GM12878 (cell line): ENCODE data around the gene SLCO4A1. TPM values are rescaled to one million over a fixed set of nuclear protein-coding genes. Genes with fewer than 3 reads are reported as not detected.

Experiments used
- ASH2L ChIP-seq: fragments of 300-600, 200-600 bp; sonication (generic); IDR thresholded peaks from 2 replicates; pipeline ENCODE4 v1.6.1; 2017; ENCODE audit warnings: low read depth, mild to moderate bottlenecking, borderline replicate concordance
- ATF7 ChIP-seq: fragments of 450-650 bp; IDR thresholded peaks from 2 replicates; pipeline ENCODE4 v1.6.1; 2016; ENCODE audit warnings: low read depth, mild to moderate bottlenecking
- CHD4 ChIP-seq: fragments of 200-600 bp; sonication (generic); IDR thresholded peaks from 2 replicates; pipeline ENCODE4 v1.6.1; 2016; ENCODE audit warnings: mild to moderate bottlenecking
- CREM ChIP-seq: IDR thresholded peaks from 2 replicates; pipeline ENCODE4 v1.6.1; 2014; ENCODE audit warnings: antibody characterized with exemption, low read depth
- CTCF ChIP-seq, 3 experiments: IDR thresholded peaks in 2 of 3; conservative IDR thresholded peaks in 1 of 3; 2 replicates each; pipeline ENCODE4 v1.5.1; 2011; ENCODE audit warnings: low read depth in 3 of 3, low read length in 3 of 3, mild to moderate bottlenecking in 3 of 3, control low read depth in 2 of 3, moderate library complexity in 2 of 3, inconsistent platforms in 1 of 3, mixed read lengths in 1 of 3; ENCODE audit not compliant: control insufficient read depth in 2 of 3, insufficient read depth in 1 of 3; ENCODE audit errors: extremely low read depth in 1 of 3
- EP300 ChIP-seq, 2 experiments: fragments of 150-350 bp in 1 of 2; IDR thresholded peaks; 2 replicates each; pipeline ENCODE4 v1.6.1; 2011 to 2012; ENCODE audit warnings: low read depth in 2 of 2, low read length in 2 of 2, borderline replicate concordance in 1 of 2, improper control_type of control experiment in 1 of 2, inconsistent platforms in 1 of 2; ENCODE audit not compliant: control insufficient read depth in 1 of 2
- HDAC2 ChIP-seq: fragments of 200-600 bp; sonication (generic); IDR thresholded peaks from 2 replicates; pipeline ENCODE4 v1.6.1; 2017
- IRF3 ChIP-seq: fragments of 450-650 bp; IDR thresholded peaks from 2 replicates; pipeline ENCODE4 v1.6.1; 2014; ENCODE audit warnings: mild to moderate bottlenecking
- NR2F1 ChIP-seq: fragments of 450-650 bp; conservative IDR thresholded peaks from 2 replicates; pipeline ENCODE4 v1.6.1; 2017; ENCODE audit warnings: mild to moderate bottlenecking
- PRDM15 ChIP-seq: fragments of 450-650 bp; formaldehyde crosslinking; IDR thresholded peaks from 2 replicates; pipeline ENCODE4 v1.4.0; 2020; ENCODE audit warnings: mild to moderate bottlenecking, moderate library complexity
- RAD51 ChIP-seq: fragments of 450-650 bp; IDR thresholded peaks from 2 replicates; pipeline ENCODE4 v1.6.1; 2016; ENCODE audit warnings: moderate library complexity, mild to moderate bottlenecking, inconsistent platforms
- RUNX3 ChIP-seq: IDR thresholded peaks from 2 replicates; pipeline ENCODE4 v1.6.1; 2012; ENCODE audit warnings: low read length, inconsistent platforms
- TBL1XR1 ChIP-seq: IDR thresholded peaks from 2 replicates; pipeline ENCODE4 v1.6.1; 2012; ENCODE audit warnings: low read depth, low read length, improper control_type of control experiment
- ZBED1 ChIP-seq: IDR thresholded peaks from 2 replicates; pipeline ENCODE4 v1.6.1; 2016; ENCODE audit warnings: borderline replicate concordance
- polyA plus RNA-seq, 11 experiments: library from polyadenylated mRNA; depleted of rRNA in 4 of 11; unstranded in 6 of 11; stranded (reverse) in 5 of 11; fragments of >200 nt; fragmentation: Nextera tagmentation in 4 of 11; fragmentation: Illumina TruSeq in 1 of 11; extraction: Ambion mirVana in 4 of 11; extraction: Trizol in 1 of 11; gene quantifications; 1 replicate in 1 of 11; 2 replicates in 10 of 11; pipeline versions ENCODE4 v1.2.1 to v1.2.3, GENCODE V29; 2011 to 2016; ENCODE audit warnings: inconsistent platforms in 2 of 11, missing spikeins in 2 of 11, low read depth in 1 of 11
- total RNA-seq, 4 experiments: library from RNA; depleted of rRNA in 3 of 4; stranded (reverse); fragments of >200 nt in 3 of 4; fragmentation: Illumina TruSeq in 1 of 4; extraction: Trizol in 1 of 4; gene quantifications; 2 replicates each; pipeline versions ENCODE4 v1.2.1 to v1.2.3, GENCODE V29; 2013 to 2021
- TF ChIP-seq, protein P1 (sequence below): IDR thresholded peaks from 2 replicates; pipeline ENCODE4 v1.6.1; 2012; ENCODE audit warnings: low read depth, low read length, improper control_type of control experiment
- TF ChIP-seq, protein P2 (sequence below): IDR thresholded peaks from 2 replicates; pipeline ENCODE4 v1.6.1; 2011; ENCODE audit warnings: mild to moderate bottlenecking, low read depth, low read length, moderate library complexity; ENCODE audit not compliant: insufficient replicate concordance
- TF ChIP-seq, protein P3 (sequence below): IDR thresholded peaks from 2 replicates; pipeline ENCODE4 v1.6.1; 2012; ENCODE audit warnings: mild to moderate bottlenecking, low read depth, low read length

The SLCO4A1 gene
- total and polyA plus RNA-seq, 10 of the 15 experiments (the other 5 are each of a cell fraction or from before 2014, with no cell fraction given), result 2.1 to 30.7 (median 12.0) TPM

GRCh38 chr20:62652041-62652893, 10.0 kb downstream of the SLCO4A1 start (continued):
- TF ChIP-seq, protein P1, sequence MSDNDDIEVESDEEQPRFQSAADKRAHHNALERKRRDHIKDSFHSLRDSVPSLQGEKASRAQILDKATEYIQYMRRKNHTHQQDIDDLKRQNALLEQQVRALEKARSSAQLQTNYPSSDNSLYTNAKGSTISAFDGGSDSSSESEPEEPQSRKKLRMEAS, result peak; percentile 93
- TF ChIP-seq RAD51 (peak; percentile 83), ATF7 (peak; percentile 96), PRDM15 (CRISPR knock-in tag) (no peak), ZBED1 (peak; percentile 54; the same call in 1 of the 2 replicates), NR2F1 (peak; percentile 100), ASH2L (no peak), CREM (peak; percentile 93), RUNX3 (peak; percentile 88), HDAC2 (no peak), IRF3 (no peak), CTCF (IDR thresholded peaks at IDR 0.05 in 2 of 3, conservative IDR thresholded peaks at IDR 0.05 in 1 of 3; ENCODE audit: control insufficient read depth in 2 of 3, extremely low read depth in 1 of 3, insufficient read depth in 1 of 3, low read depth in 3 of 3, low read length in 3 of 3) (no peak), TBL1XR1 (peak; percentile 87), EP300 (IDR thresholded peaks at IDR 0.05; ENCODE audit: borderline replicate concordance in 1 of 2, control insufficient read depth in 1 of 2, low read depth in 2 of 2, low read length in 2 of 2) (peak; percentile 81 to 88; a peak in 3 of 4 replicates), CHD4 (no peak)
- TF ChIP-seq, protein P2, sequence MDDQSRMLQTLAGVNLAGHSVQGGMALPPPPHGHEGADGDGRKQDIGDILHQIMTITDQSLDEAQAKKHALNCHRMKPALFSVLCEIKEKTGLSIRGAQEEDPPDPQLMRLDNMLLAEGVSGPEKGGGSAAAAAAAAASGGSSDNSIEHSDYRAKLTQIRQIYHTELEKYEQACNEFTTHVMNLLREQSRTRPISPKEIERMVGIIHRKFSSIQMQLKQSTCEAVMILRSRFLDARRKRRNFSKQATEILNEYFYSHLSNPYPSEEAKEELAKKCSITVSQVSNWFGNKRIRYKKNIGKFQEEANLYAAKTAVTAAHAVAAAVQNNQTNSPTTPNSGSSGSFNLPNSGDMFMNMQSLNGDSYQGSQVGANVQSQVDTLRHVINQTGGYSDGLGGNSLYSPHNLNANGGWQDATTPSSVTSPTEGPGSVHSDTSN, result peak; percentile 17
- TF ChIP-seq, protein P3, sequence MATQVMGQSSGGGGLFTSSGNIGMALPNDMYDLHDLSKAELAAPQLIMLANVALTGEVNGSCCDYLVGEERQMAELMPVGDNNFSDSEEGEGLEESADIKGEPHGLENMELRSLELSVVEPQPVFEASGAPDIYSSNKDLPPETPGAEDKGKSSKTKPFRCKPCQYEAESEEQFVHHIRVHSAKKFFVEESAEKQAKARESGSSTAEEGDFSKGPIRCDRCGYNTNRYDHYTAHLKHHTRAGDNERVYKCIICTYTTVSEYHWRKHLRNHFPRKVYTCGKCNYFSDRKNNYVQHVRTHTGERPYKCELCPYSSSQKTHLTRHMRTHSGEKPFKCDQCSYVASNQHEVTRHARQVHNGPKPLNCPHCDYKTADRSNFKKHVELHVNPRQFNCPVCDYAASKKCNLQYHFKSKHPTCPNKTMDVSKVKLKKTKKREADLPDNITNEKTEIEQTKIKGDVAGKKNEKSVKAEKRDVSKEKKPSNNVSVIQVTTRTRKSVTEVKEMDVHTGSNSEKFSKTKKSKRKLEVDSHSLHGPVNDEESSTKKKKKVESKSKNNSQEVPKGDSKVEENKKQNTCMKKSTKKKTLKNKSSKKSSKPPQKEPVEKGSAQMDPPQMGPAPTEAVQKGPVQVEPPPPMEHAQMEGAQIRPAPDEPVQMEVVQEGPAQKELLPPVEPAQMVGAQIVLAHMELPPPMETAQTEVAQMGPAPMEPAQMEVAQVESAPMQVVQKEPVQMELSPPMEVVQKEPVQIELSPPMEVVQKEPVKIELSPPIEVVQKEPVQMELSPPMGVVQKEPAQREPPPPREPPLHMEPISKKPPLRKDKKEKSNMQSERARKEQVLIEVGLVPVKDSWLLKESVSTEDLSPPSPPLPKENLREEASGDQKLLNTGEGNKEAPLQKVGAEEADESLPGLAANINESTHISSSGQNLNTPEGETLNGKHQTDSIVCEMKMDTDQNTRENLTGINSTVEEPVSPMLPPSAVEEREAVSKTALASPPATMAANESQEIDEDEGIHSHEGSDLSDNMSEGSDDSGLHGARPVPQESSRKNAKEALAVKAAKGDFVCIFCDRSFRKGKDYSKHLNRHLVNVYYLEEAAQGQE, result no peak
